ENCODE results near the gene C19orf81.
A peak's percentile ranks its signal among the peaks of the same experiment; 100 is the strongest.

Gene C19orf81

GRCh38 chr19:50670102-50670380 is 20.8 kb downstream of the C19orf81 start:
- in situ Hi-C loops (cut with MboI; ENCODE audit: low pct_unique_long_range_greater_than_20kb, low sequenced_read_pairs, unreplicated experiment) = no loop called here
- DNase-seq (ENCODE audit: low spot score) = no peak
- no peak for TF ChIP-seq CTCF (IDR thresholded peaks at IDR 0.05; ENCODE audit: extremely low read depth, insufficient read depth, missing control alignments)

GRCh38 chr19:50673118-50673517 is 23.9 kb downstream of the C19orf81 start:
- in situ Hi-C loops (cut with MboI; ENCODE audit: low pct_unique_long_range_greater_than_20kb, low sequenced_read_pairs, unreplicated experiment) = no loop called here
- no peak for DNase-seq (ENCODE audit: low spot score)
- TF ChIP-seq CTCF (IDR thresholded peaks at IDR 0.05; ENCODE audit: extremely low read depth, insufficient read depth, missing control alignments) = no peak

- in situ Hi-C loops (cut with MboI; ENCODE audit: low pct_unique_long_range_greater_than_20kb, low sequenced_read_pairs, unreplicated experiment) = no loop called here
- no peak for TF ChIP-seq CTCF (IDR thresholded peaks at IDR 0.05; ENCODE audit: extremely low read depth, insufficient read depth, missing control alignments)
- DNase-seq (ENCODE audit: low spot score) = no peak
Measured at GRCh38 chr19:50676625-50677197, 27.5 kb downstream of the C19orf81 start.

- no peak for TF ChIP-seq CTCF (IDR thresholded peaks at IDR 0.05; ENCODE audit: extremely low read depth, insufficient read depth, missing control alignments)
Measured at GRCh38 chr19:50677636-50678035, 28.4 kb downstream of the C19orf81 start.

GRCh38 chr19:50678323-50678722 is 29.1 kb downstream of the C19orf81 start:
- in situ Hi-C loops (cut with MboI; ENCODE audit: low pct_unique_long_range_greater_than_20kb, low sequenced_read_pairs, unreplicated experiment) = no loop called here
- TF ChIP-seq CTCF (IDR thresholded peaks at IDR 0.05; ENCODE audit: extremely low read depth, insufficient read depth, missing control alignments) = no peak
- DNase-seq (ENCODE audit: low spot score) = no peak

More at GRCh38 chr19:50677636-50678035, 28.4 kb downstream of the C19orf81 start:
- in situ Hi-C loops (cut with MboI; ENCODE audit: low pct_unique_long_range_greater_than_20kb, low sequenced_read_pairs, unreplicated experiment) = no loop called here
- DNase-seq (ENCODE audit: low spot score) = no peak

GRCh38 chr19:50679177-50680125 is 30.2 kb downstream of the C19orf81 start:
- TF ChIP-seq CTCF (IDR thresholded peaks at IDR 0.05; ENCODE audit: extremely low read depth, insufficient read depth, missing control alignments) = no peak
- in situ Hi-C loops (cut with MboI; ENCODE audit: low pct_unique_long_range_greater_than_20kb, low sequenced_read_pairs, unreplicated experiment) = no loop called here
- peak; percentile 98 for DNase-seq (ENCODE audit: low spot score)

All from GM13977 (cell line).